ENCODE measurements around the gene PTPRB.

PTPRB gene

GRCh38 chr12:70598467-70599193 lies 38.6 kb downstream of the PTPRB start:
- Histone ChIP-seq H3K27ac (no peak overlapping the region), H3K27me3 (ENCODE audit: insufficient read depth, low read depth) (no peaks in the 10 kb centered on the region), H3K4me2 (no peak overlapping the region), H3K4me3 (IDR thresholded peaks at IDR 0.05; ENCODE audit: insufficient read depth, low read depth, low read length) (no peak overlapping the region), H3K9ac (no peak overlapping the region), H4K20me1 (ENCODE audit: insufficient read depth) (no peaks in the 10 kb centered on the region), H2AFZ (ENCODE audit: low read depth) (no peak overlapping the region), H3K79me2 (ENCODE audit: insufficient read depth, low read depth) (no peaks in the 10 kb centered on the region), H3K4me1 (ENCODE audit: low read depth, poor library complexity, severe bottlenecking) (no peaks in the 10 kb centered on the region), H3K36me3 (ENCODE audit: insufficient read depth) (no peaks in the 10 kb centered on the region)
- no peak for TF ChIP-seq CTCF (conservative IDR thresholded peaks at IDR 0.05; ENCODE audit: low read depth, low read length)

GRCh38 chr12:70592664-70593063 lies 44.6 kb downstream of the PTPRB start:
- Histone ChIP-seq H3K4me2 (no peak overlapping the region), H3K9ac (no peak overlapping the region), H3K4me3 (IDR thresholded peaks at IDR 0.05; ENCODE audit: insufficient read depth, low read depth, low read length) (no peak overlapping the region), H4K20me1 (ENCODE audit: insufficient read depth) (no peaks in the 10 kb centered on the region), H3K27me3 (ENCODE audit: insufficient read depth, low read depth) (no peaks in the 10 kb centered on the region), H3K27ac (no peak overlapping the region), H3K79me2 (ENCODE audit: insufficient read depth, low read depth) (no peaks in the 10 kb centered on the region), H3K4me1 (ENCODE audit: low read depth, poor library complexity, severe bottlenecking) (no peaks in the 10 kb centered on the region), H3K36me3 (ENCODE audit: insufficient read depth) (no peaks in the 10 kb centered on the region), H2AFZ (ENCODE audit: low read depth) (no peak overlapping the region)
- no peak for TF ChIP-seq CTCF (conservative IDR thresholded peaks at IDR 0.05; ENCODE audit: low read depth, low read length)

GRCh38 chr12:70590549-70591226 lies 46.5 kb downstream of the PTPRB start:
- Histone ChIP-seq H3K4me1 (ENCODE audit: low read depth, poor library complexity, severe bottlenecking) (no peaks in the 10 kb centered on the region), H3K4me2 (no peak overlapping the region), H3K4me3 (IDR thresholded peaks at IDR 0.05; ENCODE audit: insufficient read depth, low read depth, low read length) (no peak overlapping the region), H3K27ac (no peak overlapping the region), H3K36me3 (ENCODE audit: insufficient read depth) (no peaks in the 10 kb centered on the region), H3K27me3 (ENCODE audit: insufficient read depth, low read depth) (no peaks in the 10 kb centered on the region), H2AFZ (ENCODE audit: low read depth) (no peak overlapping the region), H3K79me2 (ENCODE audit: insufficient read depth, low read depth) (no peaks in the 10 kb centered on the region), H4K20me1 (ENCODE audit: insufficient read depth) (no peaks in the 10 kb centered on the region), H3K9ac (no peak overlapping the region)
- no peak for TF ChIP-seq CTCF (conservative IDR thresholded peaks at IDR 0.05; ENCODE audit: low read depth, low read length)

- H3K79me2 ChIP-seq (ENCODE audit: insufficient read depth, low read depth), result no peaks in the 10 kb centered on the region
- H2AFZ ChIP-seq (ENCODE audit: low read depth), result peak overlapping the region; percentile 28; the same call in 1 of the 2 replicates
- H3K27me3 ChIP-seq (ENCODE audit: insufficient read depth, low read depth), result no peaks in the 10 kb centered on the region
- no peak overlapping the region for H3K4me2 ChIP-seq
- H3K36me3 ChIP-seq (ENCODE audit: insufficient read depth), result no peaks in the 10 kb centered on the region
- H3K27ac ChIP-seq, result no peak overlapping the region
- H3K9ac ChIP-seq, result no peak overlapping the region
- H4K20me1 ChIP-seq (ENCODE audit: insufficient read depth), result no peaks in the 10 kb centered on the region
- H3K4me3 ChIP-seq (IDR thresholded peaks at IDR 0.05; ENCODE audit: insufficient read depth, low read depth, low read length), result no peak overlapping the region
- H3K4me1 ChIP-seq (ENCODE audit: low read depth, poor library complexity, severe bottlenecking), result no peaks in the 10 kb centered on the region
- peak; percentile 99 for TF ChIP-seq CTCF (conservative IDR thresholded peaks at IDR 0.05; ENCODE audit: low read depth, low read length)
These were observed 47.2 kb downstream of the PTPRB start for GRCh38 chr12:70590051-70590450.

All from KMS-11 (cell line).